Measurements from ENCODE around the gene PHTF2.
"Not testable (repeated sequence)": the region's sequence is repeated elsewhere in the genome, so short reads cannot be mapped to it uniquely, and the experiment has no call there.

The PHTF2 gene

GRCh38 chr7:77989981-77990566 lies 191.5 kb downstream of the PHTF2 start:
- H3K27ac ChIP-seq (ENCODE audit: low read depth, low read length): no peak overlapping the region
- H4K8ac ChIP-seq (ENCODE audit: low read depth, low read length): no peak overlapping the region
- H2AK5ac ChIP-seq (ENCODE audit: low read length): no peak overlapping the region
- H2BK120ac ChIP-seq (ENCODE audit: low read depth, low read length): no peak overlapping the region
- H3K4me1 ChIP-seq (ENCODE audit: control insufficient read depth, low read depth, low read length): no peaks in the 10 kb centered on the region
- no peak overlapping the region for H3K4me2 ChIP-seq (ENCODE audit: low read length)
- DNase-seq: peak; percentile 75
- no peak overlapping the region for H2BK5ac ChIP-seq (ENCODE audit: low read length)
- no peak overlapping the region for H4K5ac ChIP-seq (ENCODE audit: low read length)
- H2BK15ac ChIP-seq (replicated peaks; ENCODE audit: low read depth): no peak overlapping the region
- no peak overlapping the region for H3K18ac ChIP-seq (ENCODE audit: low read length)
- H3K56ac ChIP-seq (ENCODE audit: low read length): peak overlapping the region; percentile 35
- H3K36me3 ChIP-seq (ENCODE audit: control insufficient read depth, insufficient read depth, low read length): no peaks in the 10 kb centered on the region
- H3K9ac ChIP-seq (ENCODE audit: low read length): no peak overlapping the region
- no peaks in the 10 kb centered on the region for H3K79me2 ChIP-seq (ENCODE audit: control insufficient read depth, insufficient read depth, low read length)
- H3K4ac ChIP-seq (ENCODE audit: low read depth, low read length): no peak overlapping the region
- no CpG with 5 or more reads among the region's 6 CpGs for WGBS (ENCODE audit: extremely low coverage, insufficient coverage, low lambda C conversion rate)
- H3K79me1 ChIP-seq (ENCODE audit: low read length): no peaks in the 10 kb centered on the region
- H3K27me3 ChIP-seq (ENCODE audit: insufficient read depth, low read length, poor library complexity): no peaks in the 10 kb centered on the region
- no peak overlapping the region for H3K23ac ChIP-seq (ENCODE audit: low read length)
- H3K4me3 ChIP-seq (ENCODE audit: low read length): no peak overlapping the region

DNA sequence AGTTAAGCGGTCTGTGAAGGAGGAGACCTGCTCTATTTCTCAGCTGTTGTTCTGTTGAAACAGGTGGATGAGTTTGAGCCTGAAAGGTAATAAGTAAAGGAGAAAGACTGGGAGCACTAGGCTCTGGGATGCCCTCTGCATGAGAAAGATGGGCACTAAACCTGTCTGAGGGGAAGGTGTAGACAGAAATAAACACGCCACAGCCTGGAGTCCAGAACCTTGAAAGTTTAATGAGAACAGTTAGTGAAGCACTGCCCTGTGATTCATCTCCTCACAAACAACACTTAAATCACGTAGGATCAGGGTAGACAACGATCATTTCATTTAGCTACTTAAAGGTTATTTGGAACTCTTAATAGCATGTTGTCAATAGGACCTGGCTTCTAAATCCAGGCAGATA lies 193.1 kb downstream of the PHTF2 start:
- H2BK5ac ChIP-seq (ENCODE audit: low read length): no peak overlapping the region
- no peak overlapping the region for H3K56ac ChIP-seq (ENCODE audit: low read length)
- H3K27ac ChIP-seq (ENCODE audit: low read depth, low read length): no peak overlapping the region
- H3K4ac ChIP-seq (ENCODE audit: low read depth, low read length): no peak overlapping the region
- H2BK15ac ChIP-seq (replicated peaks; ENCODE audit: low read depth): no peak overlapping the region
- DNase-seq: no peak
- H4K5ac ChIP-seq (ENCODE audit: low read length): no peak overlapping the region
- no peak overlapping the region for H3K9ac ChIP-seq (ENCODE audit: low read length)
- no peak overlapping the region for H2BK120ac ChIP-seq (ENCODE audit: low read depth, low read length)
- H3K4me2 ChIP-seq (ENCODE audit: low read length): no peak overlapping the region
- H3K79me2 ChIP-seq (ENCODE audit: control insufficient read depth, insufficient read depth, low read length): no peaks in the 10 kb centered on the region
- no peaks in the 10 kb centered on the region for H3K79me1 ChIP-seq (ENCODE audit: low read length)
- no peak overlapping the region for H3K4me3 ChIP-seq (ENCODE audit: low read length)
- no peaks in the 10 kb centered on the region for H3K36me3 ChIP-seq (ENCODE audit: control insufficient read depth, insufficient read depth, low read length)
- no peaks in the 10 kb centered on the region for H3K27me3 ChIP-seq (ENCODE audit: insufficient read depth, low read length, poor library complexity)
- H4K8ac ChIP-seq (ENCODE audit: low read depth, low read length): no peak overlapping the region
- no peak overlapping the region for H3K18ac ChIP-seq (ENCODE audit: low read length)
- no peaks in the 10 kb centered on the region for H3K4me1 ChIP-seq (ENCODE audit: control insufficient read depth, low read depth, low read length)
- no CpG with 5 or more reads among the region's 4 CpGs for WGBS (ENCODE audit: extremely low coverage, insufficient coverage, low lambda C conversion rate)
- H3K23ac ChIP-seq (ENCODE audit: low read length): no peak overlapping the region
- H2AK5ac ChIP-seq (ENCODE audit: low read length): no peak overlapping the region

GRCh38 chr7:77993838-77994237 lies 195.3 kb downstream of the PHTF2 start:
- H3K4me2 ChIP-seq (ENCODE audit: low read length): no peak overlapping the region
- H2BK5ac ChIP-seq (ENCODE audit: low read length): no peak overlapping the region
- no peak overlapping the region for H3K9ac ChIP-seq (ENCODE audit: low read length)
- H3K79me1 ChIP-seq (ENCODE audit: low read length): no peaks in the 10 kb centered on the region
- WGBS (ENCODE audit: extremely low coverage, insufficient coverage, low lambda C conversion rate): no CpG with 5 or more reads among the region's 3 CpGs
- H3K27me3 ChIP-seq (ENCODE audit: insufficient read depth, low read length, poor library complexity): no peaks in the 10 kb centered on the region
- no peak overlapping the region for H4K5ac ChIP-seq (ENCODE audit: low read length)
- no peak overlapping the region for H3K56ac ChIP-seq (ENCODE audit: low read length)
- no peak overlapping the region for H3K27ac ChIP-seq (ENCODE audit: low read depth, low read length)
- H2AK5ac ChIP-seq (ENCODE audit: low read length): no peak overlapping the region
- no peak overlapping the region for H3K18ac ChIP-seq (ENCODE audit: low read length)
- no peak overlapping the region for H2BK15ac ChIP-seq (replicated peaks; ENCODE audit: low read depth)
- H3K79me2 ChIP-seq (ENCODE audit: control insufficient read depth, insufficient read depth, low read length): no peaks in the 10 kb centered on the region
- no peaks in the 10 kb centered on the region for H3K36me3 ChIP-seq (ENCODE audit: control insufficient read depth, insufficient read depth, low read length)
- H4K8ac ChIP-seq (ENCODE audit: low read depth, low read length): no peak overlapping the region
- H3K4me1 ChIP-seq (ENCODE audit: control insufficient read depth, low read depth, low read length): no peaks in the 10 kb centered on the region
- no peak for DNase-seq
- H2BK120ac ChIP-seq (ENCODE audit: low read depth, low read length): no peak overlapping the region
- no peak overlapping the region for H3K4me3 ChIP-seq (ENCODE audit: low read length)
- H3K4ac ChIP-seq (ENCODE audit: low read depth, low read length): no peak overlapping the region
- no peak overlapping the region for H3K23ac ChIP-seq (ENCODE audit: low read length)

- Histone ChIP-seq H3K27me3 (ENCODE audit: insufficient read depth, low read length, poor library complexity) (no peaks in the 10 kb centered on the region), H3K27ac (ENCODE audit: low read depth, low read length) (no peak overlapping the region)
- peak; percentile 70 for DNase-seq
Measured at GRCh38 chr7:77995717-77996116, 197.1 kb downstream of the PHTF2 start.

GRCh38 chr7:77999168-77999567 lies 200.6 kb downstream of the PHTF2 start:
- not testable (repeated sequence) for H3K4me2 ChIP-seq (ENCODE audit: low read length); H4K8ac ChIP-seq (ENCODE audit: low read depth, low read length); H3K79me1 ChIP-seq (ENCODE audit: low read length); H3K27me3 ChIP-seq (ENCODE audit: insufficient read depth, low read length, poor library complexity); H3K4me3 ChIP-seq (ENCODE audit: low read length); H3K79me2 ChIP-seq (ENCODE audit: control insufficient read depth, insufficient read depth, low read length); H3K4ac ChIP-seq (ENCODE audit: low read depth, low read length); H3K9ac ChIP-seq (ENCODE audit: low read length); H3K36me3 ChIP-seq (ENCODE audit: control insufficient read depth, insufficient read depth, low read length); H2BK120ac ChIP-seq (ENCODE audit: low read depth, low read length); H4K5ac ChIP-seq (ENCODE audit: low read length); H3K4me1 ChIP-seq (ENCODE audit: control insufficient read depth, low read depth, low read length); H3K18ac ChIP-seq (ENCODE audit: low read length); H2BK5ac ChIP-seq (ENCODE audit: low read length); H3K27ac ChIP-seq (ENCODE audit: low read depth, low read length); H2BK15ac ChIP-seq (replicated peaks; ENCODE audit: low read depth); DNase-seq; H2AK5ac ChIP-seq (ENCODE audit: low read length); H3K23ac ChIP-seq (ENCODE audit: low read length); H3K56ac ChIP-seq (ENCODE audit: low read length)
- no CpG with 5 or more reads among the region's 3 CpGs for WGBS (ENCODE audit: extremely low coverage, insufficient coverage, low lambda C conversion rate)

More at GRCh38 chr7:77995717-77996116, 197.1 kb downstream of the PHTF2 start:
- Histone ChIP-seq H2AK5ac (ENCODE audit: low read length) (no peak overlapping the region), H3K56ac (ENCODE audit: low read length) (no peak overlapping the region), H3K23ac (ENCODE audit: low read length) (no peak overlapping the region), H2BK5ac (ENCODE audit: low read length) (no peak overlapping the region), H3K79me1 (ENCODE audit: low read length) (no peaks in the 10 kb centered on the region), H3K4me3 (ENCODE audit: low read length) (no peak overlapping the region), H4K5ac (ENCODE audit: low read length) (no peak overlapping the region), H2BK15ac (replicated peaks; ENCODE audit: low read depth) (no peak overlapping the region), H4K8ac (ENCODE audit: low read depth, low read length) (no peak overlapping the region), H3K4ac (ENCODE audit: low read depth, low read length) (no peak overlapping the region), H3K36me3 (ENCODE audit: control insufficient read depth, insufficient read depth, low read length) (no peaks in the 10 kb centered on the region), H3K9ac (ENCODE audit: low read length) (no peak overlapping the region), H3K79me2 (ENCODE audit: control insufficient read depth, insufficient read depth, low read length) (no peaks in the 10 kb centered on the region), H3K4me1 (ENCODE audit: control insufficient read depth, low read depth, low read length) (no peaks in the 10 kb centered on the region), H3K18ac (ENCODE audit: low read length) (no peak overlapping the region), H2BK120ac (ENCODE audit: low read depth, low read length) (no peak overlapping the region), H3K4me2 (ENCODE audit: low read length) (no peak overlapping the region)
- WGBS (ENCODE audit: extremely low coverage, insufficient coverage, low lambda C conversion rate): no CpG with 5 or more reads among the region's 6 CpGs

- Histone ChIP-seq H3K79me2 (ENCODE audit: control insufficient read depth, insufficient read depth, low read length) (no peaks in the 10 kb centered on the region), H4K5ac (ENCODE audit: low read length) (no peak overlapping the region), H3K4ac (ENCODE audit: low read depth, low read length) (no peak overlapping the region), H2AK5ac (ENCODE audit: low read length) (no peak overlapping the region), H3K4me2 (ENCODE audit: low read length) (no peak overlapping the region), H3K27ac (ENCODE audit: low read depth, low read length) (no peak overlapping the region), H3K4me1 (ENCODE audit: control insufficient read depth, low read depth, low read length) (no peaks in the 10 kb centered on the region), H3K9ac (ENCODE audit: low read length) (no peak overlapping the region), H3K27me3 (ENCODE audit: insufficient read depth, low read length, poor library complexity) (no peaks in the 10 kb centered on the region), H2BK15ac (replicated peaks; ENCODE audit: low read depth) (no peak overlapping the region), H2BK120ac (ENCODE audit: low read depth, low read length) (no peak overlapping the region), H3K4me3 (ENCODE audit: low read length) (no peak overlapping the region), H2BK5ac (ENCODE audit: low read length) (no peak overlapping the region), H4K8ac (ENCODE audit: low read depth, low read length) (no peak overlapping the region), H3K18ac (ENCODE audit: low read length) (no peak overlapping the region), H3K23ac (ENCODE audit: low read length) (no peak overlapping the region), H3K79me1 (ENCODE audit: low read length) (no peaks in the 10 kb centered on the region), H3K36me3 (ENCODE audit: control insufficient read depth, insufficient read depth, low read length) (no peaks in the 10 kb centered on the region), H3K56ac (ENCODE audit: low read length) (no peak overlapping the region)
- no peak for DNase-seq
- no CpG with 5 or more reads among the region's 3 CpGs for WGBS (ENCODE audit: extremely low coverage, insufficient coverage, low lambda C conversion rate)
Measured at GRCh38 chr7:78002021-78002420, 203.4 kb downstream of the PHTF2 start.
